Hypothalamus (tissue), 51 donors: ENCODE measurements around the gene STK38L.

Experiments
- DNase-seq, 51 donors: peaks; one replicate each; lab custom pipeline; 2025; lab: John Stamatoyannopoulos, UW

The STK38L gene

GRCh38 chr12:27338473-27338872 is 94.4 kb downstream of the STK38L start:
- DNase-seq = no peak

DNA sequence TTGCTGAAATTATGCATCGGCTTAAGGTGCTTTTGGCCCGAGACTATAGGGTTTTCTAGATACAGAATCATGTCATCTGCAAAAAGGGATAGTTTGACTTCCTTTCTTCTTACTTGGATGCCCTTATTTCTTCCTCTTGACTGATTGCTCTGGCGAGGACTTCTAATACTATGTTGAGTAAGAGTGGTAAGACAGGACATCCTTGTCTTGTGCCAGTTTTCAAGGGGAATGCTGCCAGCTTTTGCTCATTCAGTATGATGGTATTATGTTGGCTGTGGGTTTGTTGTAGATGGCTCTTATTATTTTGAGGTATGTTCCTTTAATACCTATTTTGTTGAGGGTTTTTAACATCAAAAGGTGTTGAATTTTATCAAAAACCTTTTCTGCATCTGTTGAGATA is 96.9 kb downstream of the STK38L start:
- no peak for DNase-seq

- DNase-seq = no peak
These were observed 98.5 kb downstream of the STK38L start for GRCh38 chr12:27342536-27342935.

GRCh38 chr12:27343255-27344000 is 99.3 kb downstream of the STK38L start:
- no peak for DNase-seq

DNA sequence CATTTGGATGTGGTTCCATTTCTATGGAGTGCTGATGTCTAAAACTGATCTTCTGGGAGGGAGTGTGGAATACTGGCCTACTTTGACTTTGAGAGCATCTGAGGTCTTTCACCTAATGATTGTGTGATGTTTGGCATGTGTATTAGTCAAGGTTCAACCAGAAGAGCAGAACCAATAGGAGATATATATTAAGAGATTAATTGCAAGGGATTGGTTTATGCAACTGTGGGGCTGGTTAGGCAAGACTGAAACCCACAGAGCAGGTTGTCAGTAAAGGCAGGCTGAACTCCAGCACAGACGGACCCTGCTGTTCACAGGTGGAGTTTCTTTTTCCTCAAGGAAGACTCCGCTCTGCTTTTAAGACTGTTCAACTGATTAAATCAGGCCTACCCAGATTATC is 100.2 kb downstream of the STK38L start:
- no peak for DNase-seq

GRCh38 chr12:27344760-27345159 is 100.7 kb downstream of the STK38L start:
- no peak for DNase-seq

DNA sequence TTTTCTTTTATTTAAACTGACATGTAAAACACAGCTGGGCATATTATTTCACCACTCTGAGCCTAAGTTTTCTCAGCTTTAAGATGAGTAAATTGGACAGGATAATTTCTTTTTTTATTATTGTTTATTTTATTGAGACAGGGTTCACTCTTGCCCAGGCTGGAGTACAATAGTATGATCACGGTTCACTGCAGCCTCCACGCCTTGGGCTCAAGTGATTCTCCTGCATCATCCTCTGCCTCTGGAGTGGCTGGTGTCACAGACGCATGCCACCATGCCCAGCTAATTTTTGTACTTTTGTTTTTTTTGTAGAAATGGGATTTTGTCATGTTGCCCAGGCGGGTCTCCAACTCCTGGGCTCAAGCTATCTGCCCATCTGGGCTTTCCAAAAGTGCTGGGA is 101.3 kb downstream of the STK38L start:
- DNase-seq = no peak

- no peak for DNase-seq
These were observed 103.7 kb downstream of the STK38L start for GRCh38 chr12:27347779-27348178.

DNA sequence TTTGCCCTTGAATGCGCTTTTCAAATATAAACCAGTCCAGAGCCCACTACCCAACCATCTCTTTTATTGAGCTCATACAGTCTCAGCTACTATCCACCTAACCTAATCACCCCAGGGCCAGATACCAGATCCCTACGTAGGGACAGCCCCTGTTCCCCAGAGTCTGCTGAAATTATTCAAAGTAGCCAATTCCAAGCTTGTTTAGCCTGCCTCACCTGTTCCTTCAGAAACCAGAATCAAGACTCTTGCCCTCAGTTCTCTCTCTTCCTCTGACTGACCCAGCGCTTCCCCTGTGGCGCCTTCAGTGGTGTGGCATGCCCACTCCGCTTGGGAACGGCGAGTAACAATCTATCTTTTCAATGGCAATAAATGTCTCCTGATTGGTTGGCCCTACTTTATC is 107.4 kb downstream of the STK38L start:
- DNase-seq = no peak

- no peak for DNase-seq
These were observed 111.4 kb downstream of the STK38L start for GRCh38 chr12:27355486-27355885.

GRCh38 chr12:27355979-27356378 is 111.9 kb downstream of the STK38L start:
- DNase-seq = no peak

GRCh38 chr12:27359578-27360340 is 115.7 kb downstream of the STK38L start:
- no peak for DNase-seq

DNA sequence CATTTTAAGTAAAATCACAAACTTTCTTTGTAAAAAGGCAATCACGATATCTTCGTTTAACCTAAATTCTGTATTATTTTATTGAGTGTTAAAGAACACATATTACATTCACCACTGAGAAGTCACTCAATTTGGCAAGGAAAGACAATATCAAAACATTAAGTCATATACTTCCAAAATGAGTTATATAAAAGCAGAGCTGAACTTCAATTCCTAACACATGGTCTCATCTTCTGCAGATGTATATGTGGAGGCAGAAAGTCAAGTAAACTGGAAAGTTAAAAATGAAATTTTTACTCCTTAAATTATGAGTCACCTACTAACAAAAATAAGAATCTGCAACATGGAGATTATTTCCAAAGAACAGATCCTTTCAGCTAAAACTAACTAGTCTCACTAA is 117.3 kb downstream of the STK38L start:
- DNase-seq = no peak

DNA sequence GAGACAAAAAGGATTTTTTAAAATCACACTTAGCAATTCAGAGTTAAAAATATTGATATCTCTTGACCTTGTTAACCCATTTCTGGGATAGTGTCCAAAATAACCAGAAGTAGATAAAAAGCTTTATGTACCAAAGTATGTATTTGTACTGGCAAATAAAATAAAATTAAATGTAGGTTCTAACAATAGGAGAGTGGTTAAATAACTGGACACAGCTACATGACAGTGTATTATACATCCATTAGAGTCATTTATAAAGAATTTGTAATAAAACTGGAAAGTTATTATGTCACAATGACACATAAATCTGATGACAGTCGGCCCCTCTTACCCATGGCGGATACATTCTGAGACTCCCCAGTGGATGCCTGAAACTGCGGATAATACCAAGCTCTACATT is 122.5 kb downstream of the STK38L start:
- no peak for DNase-seq

DNA sequence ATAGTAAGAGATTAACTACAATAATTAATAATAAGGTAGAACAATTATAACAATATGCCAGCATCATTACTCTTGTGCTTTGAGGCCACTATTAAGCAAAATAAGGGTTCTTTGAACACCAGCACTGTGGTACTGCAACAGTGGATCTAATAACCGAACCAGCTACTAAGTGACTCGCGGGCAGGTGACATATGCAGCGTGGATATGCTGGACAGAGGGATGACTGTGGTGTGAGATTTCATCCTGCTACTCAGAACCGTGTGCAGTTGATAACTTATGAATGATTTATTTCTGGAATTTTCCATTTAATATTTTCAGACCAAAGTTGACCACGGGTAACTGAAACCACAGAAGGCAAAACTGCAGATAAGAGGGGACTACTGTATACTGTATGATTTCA is 123.0 kb downstream of the STK38L start:
- no peak for DNase-seq
